HL-60 (cell line): ENCODE results near the gene FADS3.
"Not testable (repeated sequence)": the region's sequence is repeated elsewhere in the genome, so short reads cannot be mapped to it uniquely, and the experiment has no call there.

Experiments used
- DNase-seq, 2 experiments: peaks; one replicate each; pipeline ENCODE4 v3.0.0-alpha.2; 2010 to 2020; ENCODE audit warnings: low read depth in 1 of 2, low spot score in 1 of 2
- H3K27ac ChIP-seq: fragments of 250-450 bp; sonication (Bioruptor Pico); replicated peaks from 2 replicates; pipeline ENCODE4 v1.5.1; 2020; ENCODE audit warnings: mild to moderate bottlenecking, moderate library complexity
- H3K27me3 ChIP-seq: fragments of 250-450 bp; sonication (Bioruptor Pico); 2 replicates; pipeline ENCODE4 v1.5.1; 2021; ENCODE audit warnings: mild to moderate bottlenecking, moderate library complexity; ENCODE audit not compliant: insufficient read depth, poor library complexity, severe bottlenecking
- H3K4me3 ChIP-seq: replicated peaks from 2 replicates; pipeline ENCODE4 v1.5.1; 2011; ENCODE audit warnings: mild to moderate bottlenecking, control low read depth, low read length; ENCODE audit not compliant: insufficient read depth
- CTCF ChIP-seq: IDR thresholded peaks from one replicate; pipeline ENCODE4 v1.5.1; 2011; ENCODE audit warnings: low read length, control low read depth, inconsistent platforms; ENCODE audit not compliant: insufficient read depth
- GABPA ChIP-seq: IDR thresholded peaks from 2 replicates; pipeline ENCODE4 v1.6.1; 2012; ENCODE audit warnings: low read depth
- POLR2AphosphoS5 ChIP-seq: IDR thresholded peaks from 2 replicates; pipeline ENCODE4 v1.6.1; 2012; ENCODE audit warnings: low read depth
- REST ChIP-seq: IDR thresholded peaks from 2 replicates; pipeline ENCODE4 v1.6.1; 2012; ENCODE audit warnings: low read depth; ENCODE audit not compliant: insufficient replicate concordance
- SPI1 ChIP-seq: IDR thresholded peaks from 2 replicates; pipeline ENCODE4 v1.6.1; 2012; ENCODE audit warnings: low read depth, mild to moderate bottlenecking, borderline replicate concordance

The FADS3 gene

DNA sequence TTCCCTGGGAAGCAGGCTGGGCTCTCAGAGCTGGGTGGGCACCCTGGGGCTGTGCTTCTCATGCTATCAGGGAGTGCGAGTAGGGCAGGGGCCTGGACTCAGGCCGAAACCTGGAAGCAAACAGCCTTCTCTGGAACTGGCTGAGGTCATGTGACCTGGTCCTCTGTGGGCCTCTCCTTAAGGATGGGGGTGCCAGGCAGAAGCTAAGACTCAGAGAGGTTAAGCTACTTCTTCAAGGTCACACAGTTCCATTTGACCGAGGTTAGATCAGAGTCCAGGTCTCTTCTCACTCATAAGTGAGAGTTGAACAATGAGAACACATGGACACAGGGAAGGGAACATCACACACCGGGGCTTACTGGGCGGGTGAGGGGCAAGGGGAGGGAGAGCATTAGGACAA is 7.4 kb downstream of the FADS3 start:
- no peaks in the 10 kb centered on the region for H3K27me3 ChIP-seq
- DNase-seq, result no peak
- no peak overlapping the region for H3K4me3 ChIP-seq
- H3K27ac ChIP-seq, result no peak overlapping the region
- TF ChIP-seq SPI1 (no peak), CTCF (no peak), GABPA (no peak), POLR2AphosphoS5 (no peak), REST (no peak)

DNA sequence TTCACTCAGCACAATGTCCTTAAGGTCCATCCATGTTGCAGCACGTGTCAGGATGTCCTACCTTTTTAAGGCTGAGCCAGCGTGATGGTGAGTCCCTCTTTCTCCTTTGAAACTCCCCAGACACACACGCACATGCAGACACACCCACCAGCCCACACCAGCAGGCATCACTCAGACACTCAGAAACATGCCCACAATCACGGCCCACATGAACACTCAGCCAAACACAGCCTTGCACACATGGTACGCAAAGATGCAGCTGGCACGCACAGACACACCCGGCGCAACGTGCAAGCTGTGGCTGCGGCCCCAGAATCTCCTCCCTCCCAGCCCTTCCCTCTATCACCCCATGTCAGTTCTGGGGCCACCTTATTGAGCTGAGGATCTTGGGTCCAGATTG is 8.0 kb downstream of the FADS3 start:
- Histone ChIP-seq H3K4me3 (no peak overlapping the region), H3K27ac (no peak overlapping the region), H3K27me3 (no peaks in the 10 kb centered on the region)
- TF ChIP-seq CTCF (no peak), SPI1 (no peak), GABPA (no peak), REST (no peak), POLR2AphosphoS5 (no peak)
- no peak for DNase-seq

DNA sequence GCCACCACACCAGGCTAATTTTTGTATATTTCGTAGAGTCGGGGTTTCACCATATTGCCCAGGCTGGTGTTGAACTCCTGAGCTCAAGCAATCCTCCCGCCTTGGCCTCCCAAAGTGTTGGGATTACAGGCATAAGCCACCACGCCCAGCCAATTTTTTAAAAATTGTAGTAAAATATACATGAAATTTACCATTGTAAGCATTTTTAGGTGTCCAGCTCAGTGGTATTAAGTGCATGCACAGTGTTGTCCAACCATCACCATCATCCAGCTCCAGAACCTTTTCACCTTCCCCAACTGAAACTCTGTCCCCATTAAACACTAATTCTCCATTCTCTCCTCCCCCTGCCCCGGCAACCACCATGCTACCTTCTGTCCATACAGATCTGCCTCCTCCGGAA is 8.5 kb downstream of the FADS3 start:
- H3K27ac ChIP-seq, result no peak overlapping the region
- no peak overlapping the region for H3K4me3 ChIP-seq
- DNase-seq, result no peak
- H3K27me3 ChIP-seq, result no peaks in the 10 kb centered on the region
- TF ChIP-seq POLR2AphosphoS5, result no peak
- TF ChIP-seq CTCF, result no peak
- no peak for TF ChIP-seq REST
- TF ChIP-seq SPI1, result no peak
- TF ChIP-seq GABPA, result no peak

GRCh38 chr11:61882267-61882666 is 9.1 kb downstream of the FADS3 start:
- not testable (repeated sequence) for H3K4me3 ChIP-seq, DNase-seq, H3K27ac ChIP-seq, H3K27me3 ChIP-seq
